ENCODE measurements around the gene RTN3. TPM values are rescaled to one million over a fixed set of nuclear protein-coding genes. Genes with fewer than 3 reads are reported as not detected.
A peak's percentile ranks its signal among the peaks of the same experiment; 100 is the strongest.

RTN3 gene
- total and polyA plus RNA-seq, 4 donors: 82.1 to 102 (median 92.6) TPM

DNA sequence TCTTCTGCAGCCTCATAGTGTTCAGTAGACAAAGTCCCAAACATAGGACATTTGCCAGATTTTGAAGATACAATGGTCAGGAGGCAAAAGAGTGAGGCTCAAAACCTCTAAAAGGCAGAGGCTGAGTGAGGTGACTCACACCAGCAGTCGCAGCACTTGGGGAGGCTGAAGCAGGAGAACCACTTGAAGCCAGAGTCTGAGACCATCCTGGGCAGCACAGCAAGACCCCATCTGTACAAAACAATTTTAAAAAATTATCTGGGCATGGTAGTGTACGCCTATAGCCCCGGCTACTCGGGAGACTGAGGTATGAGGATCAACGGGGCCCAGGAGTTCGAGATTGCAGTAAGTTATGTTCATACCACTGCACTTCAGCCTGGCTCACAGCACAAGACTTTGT is 101.4 kb downstream of the RTN3 start:
- Histone ChIP-seq H3K27ac (ENCODE audit: low read depth in 1 of 2, low read length in 1 of 2) (no peak overlapping the region), H3K4me3 (no peak overlapping the region), H3K4me1 (ENCODE audit: control insufficient read depth in 5 of 5, insufficient read depth in 5 of 5, low read length in 5 of 5) (peaks cover 0 to 9% (median 5%) of the 10 kb centered on the region in 5 donors), H3K27me3 (ENCODE audit: control insufficient read depth in 3 of 3, insufficient read depth in 3 of 3, low read length in 2 of 3) (no peaks in the 10 kb centered on the region), H3K9ac (ENCODE audit: insufficient read depth in 1 of 2, low read length in 2 of 2) (no peak overlapping the region), H3K36me3 (ENCODE audit: control insufficient read depth in 4 of 4, insufficient read depth in 4 of 4, low read length in 4 of 4) (no peaks in the 10 kb centered on the region), H3K9me3 (ENCODE audit: control insufficient read depth in 4 of 4, insufficient read depth in 3 of 4, low read length in 3 of 4) (no peaks in the 10 kb centered on the region)
- 85 to 96% methylated on average over 6 of the region's 6 CpGs for WGBS, 2 donors
- DNase-seq: no peak
- TF ChIP-seq, protein P1, sequence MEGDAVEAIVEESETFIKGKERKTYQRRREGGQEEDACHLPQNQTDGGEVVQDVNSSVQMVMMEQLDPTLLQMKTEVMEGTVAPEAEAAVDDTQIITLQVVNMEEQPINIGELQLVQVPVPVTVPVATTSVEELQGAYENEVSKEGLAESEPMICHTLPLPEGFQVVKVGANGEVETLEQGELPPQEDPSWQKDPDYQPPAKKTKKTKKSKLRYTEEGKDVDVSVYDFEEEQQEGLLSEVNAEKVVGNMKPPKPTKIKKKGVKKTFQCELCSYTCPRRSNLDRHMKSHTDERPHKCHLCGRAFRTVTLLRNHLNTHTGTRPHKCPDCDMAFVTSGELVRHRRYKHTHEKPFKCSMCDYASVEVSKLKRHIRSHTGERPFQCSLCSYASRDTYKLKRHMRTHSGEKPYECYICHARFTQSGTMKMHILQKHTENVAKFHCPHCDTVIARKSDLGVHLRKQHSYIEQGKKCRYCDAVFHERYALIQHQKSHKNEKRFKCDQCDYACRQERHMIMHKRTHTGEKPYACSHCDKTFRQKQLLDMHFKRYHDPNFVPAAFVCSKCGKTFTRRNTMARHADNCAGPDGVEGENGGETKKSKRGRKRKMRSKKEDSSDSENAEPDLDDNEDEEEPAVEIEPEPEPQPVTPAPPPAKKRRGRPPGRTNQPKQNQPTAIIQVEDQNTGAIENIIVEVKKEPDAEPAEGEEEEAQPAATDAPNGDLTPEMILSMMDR (IDR thresholded peaks at IDR 0.05; ENCODE audit: control extremely low read depth, extremely low read depth): no peak
- no peak for ATAC-seq (ENCODE audit: insufficient read depth, low FRiP score)

DNA sequence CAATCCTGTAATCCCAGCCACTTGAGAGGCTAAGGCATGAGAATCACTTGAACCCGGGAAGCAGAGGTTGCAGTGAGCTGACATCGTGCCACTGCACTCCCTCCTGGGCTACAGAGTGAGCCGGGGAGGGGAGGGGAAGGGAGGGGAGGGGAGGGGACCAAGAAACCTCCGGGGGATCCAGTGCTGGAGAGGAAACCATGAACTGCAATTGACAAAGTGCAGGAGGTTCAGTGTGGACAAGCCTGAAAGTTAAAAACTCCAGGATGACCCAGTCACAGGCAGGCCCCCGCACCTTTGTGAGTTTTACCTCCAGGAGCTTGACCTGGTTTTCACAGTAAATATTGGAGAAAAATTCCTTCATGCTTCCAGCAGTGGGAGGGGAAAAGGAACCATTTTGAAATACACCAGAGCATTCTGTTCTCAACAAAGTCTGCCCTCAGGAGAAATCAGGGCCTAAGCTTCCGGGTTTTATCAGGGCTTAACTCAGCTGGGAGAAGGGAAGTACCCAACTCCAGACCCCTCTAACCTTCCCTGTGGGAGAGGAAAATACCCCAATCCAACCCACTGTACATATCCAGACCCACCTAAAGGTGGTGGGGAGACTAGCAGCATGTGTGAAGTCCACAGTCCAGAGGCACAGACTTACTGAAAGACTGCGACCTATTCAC is 102.8 kb downstream of the RTN3 start:
- TF ChIP-seq, protein P1 (IDR thresholded peaks at IDR 0.05; ENCODE audit: control extremely low read depth, extremely low read depth): no peak
- peak in 1 of 3 donors; percentile 29 for DNase-seq
- no peaks in the 10 kb centered on the region for H3K27me3 ChIP-seq (ENCODE audit: control insufficient read depth in 3 of 3, insufficient read depth in 3 of 3, low read length in 2 of 3)
- no peaks in the 10 kb centered on the region for H3K36me3 ChIP-seq (ENCODE audit: control insufficient read depth in 4 of 4, insufficient read depth in 4 of 4, low read length in 4 of 4)
- 37 to 62% methylated on average over 5 to 7 of the region's 7 CpGs for WGBS, 2 donors
- H3K4me3 ChIP-seq: no peak overlapping the region
- H3K9ac ChIP-seq (ENCODE audit: insufficient read depth in 1 of 2, low read length in 2 of 2): no peak overlapping the region
- no peak overlapping the region for H3K27ac ChIP-seq (ENCODE audit: low read depth in 1 of 2, low read length in 1 of 2)
- ATAC-seq (ENCODE audit: insufficient read depth, low FRiP score): no peak
- no peaks in the 10 kb centered on the region for H3K9me3 ChIP-seq (ENCODE audit: control insufficient read depth in 4 of 4, insufficient read depth in 3 of 4, low read length in 3 of 4)
- peaks cover 0 to 6% (median under 1%) of the 10 kb centered on the region in 5 donors for H3K4me1 ChIP-seq (ENCODE audit: control insufficient read depth in 5 of 5, insufficient read depth in 5 of 5, low read length in 5 of 5)

DNA sequence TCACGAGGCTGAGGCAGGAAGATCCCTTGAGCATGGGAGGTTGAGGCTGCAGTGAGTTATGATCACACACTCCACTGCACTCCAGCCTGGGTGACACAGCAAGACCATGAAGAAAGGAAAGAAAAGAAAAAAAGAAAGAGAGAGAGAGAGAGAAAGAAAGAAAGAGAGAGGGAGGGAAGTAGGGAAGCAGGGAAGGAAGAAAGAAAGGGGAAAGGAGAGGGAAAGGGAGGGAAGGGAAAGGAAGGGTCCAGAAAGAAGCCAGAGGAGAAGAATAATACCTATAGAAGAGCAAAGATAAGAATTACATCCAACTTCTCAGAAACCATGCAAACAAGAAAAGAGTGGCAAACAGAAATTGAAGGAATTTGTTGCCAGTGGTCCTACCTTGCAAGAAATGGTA is 104.5 kb downstream of the RTN3 start:
- Histone ChIP-seq H3K4me3 (no peak overlapping the region), H3K9me3 (ENCODE audit: control insufficient read depth in 4 of 4, insufficient read depth in 3 of 4, low read length in 3 of 4) (no peaks in the 10 kb centered on the region), H3K9ac (ENCODE audit: insufficient read depth in 1 of 2, low read length in 2 of 2) (no peak overlapping the region), H3K36me3 (ENCODE audit: control insufficient read depth in 4 of 4, insufficient read depth in 4 of 4, low read length in 4 of 4) (no peaks in the 10 kb centered on the region), H3K4me1 (ENCODE audit: control insufficient read depth in 5 of 5, insufficient read depth in 5 of 5, low read length in 5 of 5) (peaks cover 0 to 6% (median 0%) of the 10 kb centered on the region in 5 donors), H3K27ac (ENCODE audit: low read depth in 1 of 2, low read length in 1 of 2) (no peak overlapping the region), H3K27me3 (ENCODE audit: control insufficient read depth in 3 of 3, insufficient read depth in 3 of 3, low read length in 2 of 3) (no peaks in the 10 kb centered on the region)
- ATAC-seq (ENCODE audit: insufficient read depth, low FRiP score) (no peak), DNase-seq (no peak)
- 81 to 89% methylated on average over 1 of the region's 1 CpG for WGBS, 2 donors
- TF ChIP-seq, protein P1 (IDR thresholded peaks at IDR 0.05; ENCODE audit: control extremely low read depth, extremely low read depth): no peak
